ENCODE measurements around the gene RAB35. TPM values are rescaled to one million over a fixed set of nuclear protein-coding genes. Genes with fewer than 3 reads are reported as not detected.

The RAB35 gene
- total RNA-seq, 1 experiment from 2014 or later = 62.0 TPM

DNA sequence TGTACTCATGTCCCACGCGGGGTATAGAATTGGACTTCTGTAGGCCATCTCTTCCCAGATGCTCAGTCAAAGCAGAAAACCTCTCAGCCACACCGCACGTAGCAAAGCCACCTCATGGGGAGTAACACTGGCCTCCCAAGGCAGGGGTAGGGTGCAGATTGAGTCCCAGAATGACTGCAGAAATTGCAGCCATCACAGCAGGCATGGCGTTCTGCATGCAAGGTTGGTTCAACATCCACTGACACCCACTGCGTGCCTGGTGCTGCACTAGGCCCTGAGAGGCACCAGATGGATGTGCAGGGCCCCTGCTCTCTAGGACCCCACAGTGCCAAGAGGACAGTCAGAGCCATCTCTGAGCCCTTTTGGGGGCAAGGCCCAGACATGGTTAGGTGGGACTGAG is 39.9 kb downstream of the RAB35 start:
- POLR2A ChIA-PET = no interaction called here
- no peak for ATAC-seq
- no peaks in the 10 kb centered on the region for H3K9me3 ChIP-seq (ENCODE audit: control insufficient read depth, insufficient read depth, low read depth, low read length)
- H3K36me3 ChIP-seq (ENCODE audit: control insufficient read depth, insufficient read depth, low read length) = no peaks in the 10 kb centered on the region
- no peak overlapping the region for H3K4me3 ChIP-seq (ENCODE audit: low read depth in 2 of 2, low read length in 2 of 2)
- TF ChIP-seq, protein P1, sequence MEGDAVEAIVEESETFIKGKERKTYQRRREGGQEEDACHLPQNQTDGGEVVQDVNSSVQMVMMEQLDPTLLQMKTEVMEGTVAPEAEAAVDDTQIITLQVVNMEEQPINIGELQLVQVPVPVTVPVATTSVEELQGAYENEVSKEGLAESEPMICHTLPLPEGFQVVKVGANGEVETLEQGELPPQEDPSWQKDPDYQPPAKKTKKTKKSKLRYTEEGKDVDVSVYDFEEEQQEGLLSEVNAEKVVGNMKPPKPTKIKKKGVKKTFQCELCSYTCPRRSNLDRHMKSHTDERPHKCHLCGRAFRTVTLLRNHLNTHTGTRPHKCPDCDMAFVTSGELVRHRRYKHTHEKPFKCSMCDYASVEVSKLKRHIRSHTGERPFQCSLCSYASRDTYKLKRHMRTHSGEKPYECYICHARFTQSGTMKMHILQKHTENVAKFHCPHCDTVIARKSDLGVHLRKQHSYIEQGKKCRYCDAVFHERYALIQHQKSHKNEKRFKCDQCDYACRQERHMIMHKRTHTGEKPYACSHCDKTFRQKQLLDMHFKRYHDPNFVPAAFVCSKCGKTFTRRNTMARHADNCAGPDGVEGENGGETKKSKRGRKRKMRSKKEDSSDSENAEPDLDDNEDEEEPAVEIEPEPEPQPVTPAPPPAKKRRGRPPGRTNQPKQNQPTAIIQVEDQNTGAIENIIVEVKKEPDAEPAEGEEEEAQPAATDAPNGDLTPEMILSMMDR (IDR thresholded peaks at IDR 0.05) = no peak
- no peaks in the 10 kb centered on the region for H3K4me1 ChIP-seq (ENCODE audit: control insufficient read depth, insufficient read depth, low read length)
- no peaks in the 10 kb centered on the region for H3K27me3 ChIP-seq (ENCODE audit: control insufficient read depth, insufficient read depth, low read length)
- H3K27ac ChIP-seq (ENCODE audit: low read length) = no peak overlapping the region
- CTCF ChIA-PET = no interaction called here
- intact Hi-C loops (cut with micrococcal nuclease; ENCODE audit: unreplicated experiment) = no loop called here
- no TSS peak for BruUV-seq (replicated peaks)
- no peak for DNase-seq (ENCODE audit: low read depth, low spot score)
- in situ Hi-C loops (cut with HindIII; ENCODE audit: low pct_unique_long_range_greater_than_20kb, low sequenced_read_pairs) = no loop called here

DNA sequence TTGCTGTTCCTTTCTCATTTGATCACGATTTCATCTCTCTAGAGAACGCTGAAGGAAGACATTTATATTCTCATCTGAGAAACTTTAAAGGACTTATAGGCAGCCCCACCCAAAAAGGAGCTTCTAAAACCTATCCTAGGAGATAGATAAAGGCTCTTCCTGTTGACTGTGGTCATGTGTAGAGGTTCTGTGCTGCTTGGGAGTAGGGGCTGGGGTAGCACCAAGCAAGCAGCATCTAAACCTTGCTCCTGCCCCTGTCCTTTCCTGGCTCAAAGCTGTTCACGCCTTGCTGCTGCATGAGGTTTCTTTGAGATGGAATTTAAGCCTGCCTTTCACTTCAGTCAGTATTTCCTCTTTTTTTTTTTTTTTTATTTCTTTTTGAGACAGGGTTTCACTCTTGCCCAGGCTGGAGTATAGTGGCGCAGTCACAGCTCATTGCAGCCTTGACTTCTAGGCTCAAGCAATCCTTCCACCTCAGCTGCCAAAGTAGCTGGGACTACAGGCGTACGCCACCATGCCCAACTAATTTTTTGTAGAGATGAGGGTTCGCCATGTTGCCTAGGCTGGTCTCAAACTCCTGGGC is 41.4 kb downstream of the RAB35 start:
- H3K4me1 ChIP-seq (ENCODE audit: control insufficient read depth, insufficient read depth, low read length) = no peaks in the 10 kb centered on the region
- no peak overlapping the region for H3K27ac ChIP-seq (ENCODE audit: low read length)
- H3K4me3 ChIP-seq (ENCODE audit: low read depth in 2 of 2, low read length in 2 of 2) = no peak overlapping the region
- TF ChIP-seq, protein P2, sequence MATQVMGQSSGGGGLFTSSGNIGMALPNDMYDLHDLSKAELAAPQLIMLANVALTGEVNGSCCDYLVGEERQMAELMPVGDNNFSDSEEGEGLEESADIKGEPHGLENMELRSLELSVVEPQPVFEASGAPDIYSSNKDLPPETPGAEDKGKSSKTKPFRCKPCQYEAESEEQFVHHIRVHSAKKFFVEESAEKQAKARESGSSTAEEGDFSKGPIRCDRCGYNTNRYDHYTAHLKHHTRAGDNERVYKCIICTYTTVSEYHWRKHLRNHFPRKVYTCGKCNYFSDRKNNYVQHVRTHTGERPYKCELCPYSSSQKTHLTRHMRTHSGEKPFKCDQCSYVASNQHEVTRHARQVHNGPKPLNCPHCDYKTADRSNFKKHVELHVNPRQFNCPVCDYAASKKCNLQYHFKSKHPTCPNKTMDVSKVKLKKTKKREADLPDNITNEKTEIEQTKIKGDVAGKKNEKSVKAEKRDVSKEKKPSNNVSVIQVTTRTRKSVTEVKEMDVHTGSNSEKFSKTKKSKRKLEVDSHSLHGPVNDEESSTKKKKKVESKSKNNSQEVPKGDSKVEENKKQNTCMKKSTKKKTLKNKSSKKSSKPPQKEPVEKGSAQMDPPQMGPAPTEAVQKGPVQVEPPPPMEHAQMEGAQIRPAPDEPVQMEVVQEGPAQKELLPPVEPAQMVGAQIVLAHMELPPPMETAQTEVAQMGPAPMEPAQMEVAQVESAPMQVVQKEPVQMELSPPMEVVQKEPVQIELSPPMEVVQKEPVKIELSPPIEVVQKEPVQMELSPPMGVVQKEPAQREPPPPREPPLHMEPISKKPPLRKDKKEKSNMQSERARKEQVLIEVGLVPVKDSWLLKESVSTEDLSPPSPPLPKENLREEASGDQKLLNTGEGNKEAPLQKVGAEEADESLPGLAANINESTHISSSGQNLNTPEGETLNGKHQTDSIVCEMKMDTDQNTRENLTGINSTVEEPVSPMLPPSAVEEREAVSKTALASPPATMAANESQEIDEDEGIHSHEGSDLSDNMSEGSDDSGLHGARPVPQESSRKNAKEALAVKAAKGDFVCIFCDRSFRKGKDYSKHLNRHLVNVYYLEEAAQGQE (IDR thresholded peaks at IDR 0.05; ENCODE audit: insufficient read depth in 1 of 2, low read depth in 2 of 2, low read length in 1 of 2) = no peak
- TF ChIP-seq, protein P1 (IDR thresholded peaks at IDR 0.05) = no peak
- no peaks in the 10 kb centered on the region for H3K27me3 ChIP-seq (ENCODE audit: control insufficient read depth, insufficient read depth, low read length)
- in situ Hi-C loops (cut with HindIII; ENCODE audit: low pct_unique_long_range_greater_than_20kb, low sequenced_read_pairs) (no loop called here), intact Hi-C loops (cut with micrococcal nuclease; ENCODE audit: unreplicated experiment) (no loop called here)
- BruUV-seq (replicated peaks) = no TSS peak
- ATAC-seq = no peak
- POLR2A ChIA-PET = no interaction called here
- no peaks in the 10 kb centered on the region for H3K36me3 ChIP-seq (ENCODE audit: control insufficient read depth, insufficient read depth, low read length)
- DNase-seq (ENCODE audit: low read depth, low spot score) = no peak
- no peaks in the 10 kb centered on the region for H3K9me3 ChIP-seq (ENCODE audit: control insufficient read depth, insufficient read depth, low read depth, low read length)
- CTCF ChIA-PET = interaction anchor here (0.6 kb wide), 1 partner anchor 64 kb away, joined by 3 read pairs; no protein-coding TSS in a partner anchor

DNA sequence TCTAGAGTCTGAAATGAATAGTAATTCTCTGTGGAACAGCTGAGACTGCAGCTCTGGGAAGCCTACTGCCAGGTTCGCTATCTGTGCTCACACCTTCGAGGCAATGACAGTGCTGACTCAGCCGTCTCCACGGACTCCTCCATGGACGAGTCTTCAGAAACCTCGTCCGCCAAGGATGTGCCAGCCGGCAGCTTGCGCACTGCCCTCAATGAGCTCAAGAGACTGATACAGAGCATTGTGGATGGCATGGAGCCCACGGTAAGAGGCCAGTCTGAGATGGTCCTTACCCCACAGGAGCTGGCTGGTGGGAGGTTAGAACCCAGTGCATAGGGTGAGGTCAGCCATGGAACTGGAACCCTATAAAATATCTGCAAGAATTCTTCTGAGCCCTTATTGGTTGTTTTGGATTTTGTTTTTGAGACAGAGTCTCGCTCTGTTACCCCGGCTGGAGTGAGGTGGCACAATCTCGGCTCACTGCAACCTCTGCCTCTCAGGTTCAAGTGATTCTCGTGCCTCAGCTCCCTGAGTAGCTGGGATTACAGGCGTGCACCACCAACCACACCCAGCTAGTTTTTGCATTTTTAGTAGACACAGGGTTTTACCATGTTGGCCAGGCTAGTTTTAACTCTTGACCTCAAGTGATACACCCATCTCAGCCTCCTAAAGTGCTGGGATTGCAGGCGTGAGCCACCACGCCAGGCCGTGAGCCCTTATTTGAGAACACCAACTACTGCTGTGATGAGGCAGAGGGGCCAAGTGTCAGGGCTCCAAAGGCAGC is 43.9 kb downstream of the RAB35 start:
- Histone ChIP-seq H3K36me3 (ENCODE audit: control insufficient read depth, insufficient read depth, low read length) (no peaks in the 10 kb centered on the region), H3K27ac (ENCODE audit: low read length) (no peak overlapping the region), H3K4me1 (ENCODE audit: control insufficient read depth, insufficient read depth, low read length) (no peaks in the 10 kb centered on the region), H3K9me3 (ENCODE audit: control insufficient read depth, insufficient read depth, low read depth, low read length) (no peaks in the 10 kb centered on the region), H3K4me3 (ENCODE audit: low read depth in 2 of 2, low read length in 2 of 2) (no peak overlapping the region), H3K27me3 (ENCODE audit: control insufficient read depth, insufficient read depth, low read length) (no peaks in the 10 kb centered on the region)
- TF ChIP-seq TCF7L2 (IDR thresholded peaks at IDR 0.05; ENCODE audit: low read depth, low read length) = no peak
- TF ChIP-seq, protein P1 (IDR thresholded peaks at IDR 0.05) = no peak
- no peak for TF ChIP-seq POLR2AphosphoS5 (IDR thresholded peaks at IDR 0.05; ENCODE audit: low read depth, low read length)
- TF ChIP-seq SIN3A (IDR thresholded peaks at IDR 0.05; ENCODE audit: borderline replicate concordance, insufficient read depth, low read depth, low read length) = no peak
- TF ChIP-seq, protein P2 (IDR thresholded peaks at IDR 0.05; ENCODE audit: insufficient read depth in 1 of 2, low read depth in 2 of 2, low read length in 1 of 2) = no peak
- intact Hi-C loops (cut with micrococcal nuclease; ENCODE audit: unreplicated experiment) (no loop called here), in situ Hi-C loops (cut with HindIII; ENCODE audit: low pct_unique_long_range_greater_than_20kb, low sequenced_read_pairs) (no loop called here)
- no peak for DNase-seq (ENCODE audit: low read depth, low spot score)
- no TSS peak for BruUV-seq (replicated peaks)
- POLR2A ChIA-PET = no interaction called here
- CTCF ChIA-PET = no interaction called here
- no peak for ATAC-seq

Measured in Panc1 (cell line).